Esophagus squamous epithelium (tissue), 4 donors: ENCODE measurements around the gene PRKCA.

Experiments
- CTCF ChIP-seq, 6 experiments: fragments of 450-650 bp in 4 of 6; fragments of 200-600 bp in 2 of 6; sonication (generic) in 2 of 6; IDR thresholded peaks; one replicate each; pipeline ENCODE4 v1.5.1; 2016 to 2019; ENCODE audit warnings: antibody characterized with exemption in 6 of 6, mild to moderate bottlenecking in 4 of 6, moderate library complexity in 4 of 6
- POLR2A ChIP-seq, 4 donors: fragments of 450-650 bp; IDR thresholded peaks; one replicate each; pipeline ENCODE4 v1.6.1; 2017; ENCODE audit warnings: antibody characterized with exemption in 4 of 4, mild to moderate bottlenecking in 4 of 4, moderate library complexity in 3 of 4

GRCh38 chr17:66276328-66276937 is 26.0 kb upstream of the PRKCA start:
- no peak for TF ChIP-seq CTCF (IDR thresholded peaks at IDR 0.05)
- no peak for TF ChIP-seq POLR2A (IDR thresholded peaks at IDR 0.05)
